HepG2 (cell line): Measurements from ENCODE around the gene TCOF1. TPM values are rescaled to one million over a fixed set of nuclear protein-coding genes. Genes with fewer than 3 reads are reported as not detected.
A peak's percentile ranks its signal among the peaks of the same experiment; 100 is the strongest.

Source experiments
- HMG20A ChIP-seq: IDR thresholded peaks from 2 replicates; pipeline ENCODE4 v1.6.1; 2016; ENCODE audit warnings: borderline replicate concordance
- HNRNPL ChIP-seq: fragments of 200-400 bp; formaldehyde crosslinking; IDR thresholded peaks from 2 replicates; pipeline ENCODE4 v1.6.1; 2017; ENCODE audit warnings: mild to moderate bottlenecking, low read depth, low read length
- KDM6A ChIP-seq: IDR thresholded peaks from 2 replicates; pipeline ENCODE4 v1.6.1; 2016; ENCODE audit warnings: low read depth
- MBNL3 ChIP-seq: fragments of 250-450 bp; sonication (Bioruptor Pico); conservative IDR thresholded peaks from 2 replicates; pipeline ENCODE4 v1.8.0; 2022; ENCODE audit warnings: mild to moderate bottlenecking, inconsistent platforms
- MEIS1 ChIP-seq: sonication (generic); formaldehyde crosslinking; IDR thresholded peaks from 2 replicates; pipeline ENCODE4 v1.9.0; 2021; ENCODE audit warnings: mild to moderate bottlenecking, missing genetic modification reagents, moderate library complexity, borderline replicate concordance
- MNT ChIP-seq: fragments of 450-650 bp; IDR thresholded peaks from 2 replicates; pipeline ENCODE4 v1.6.1; 2016
- NKX3-1 ChIP-seq: sonication (generic); formaldehyde crosslinking; IDR thresholded peaks from 2 replicates; pipeline ENCODE4 v1.5.0; 2020; ENCODE audit warnings: missing genetic modification reagents
- PRDM15 ChIP-seq: sonication (generic); formaldehyde crosslinking; IDR thresholded peaks from 2 replicates; pipeline ENCODE4 v1.4.0; 2020; ENCODE audit warnings: missing genetic modification reagents
- SCMH1 ChIP-seq: sonication (generic); formaldehyde crosslinking; IDR thresholded peaks from 2 replicates; pipeline ENCODE4 v1.9.0; 2021; ENCODE audit warnings: missing genetic modification reagents, mild to moderate bottlenecking, borderline replicate concordance
- SMARCE1 ChIP-seq: fragments of 450-650 bp; IDR thresholded peaks from 2 replicates; pipeline ENCODE4 v1.6.1; 2017; ENCODE audit warnings: borderline replicate concordance
- SRSF4 ChIP-seq: fragments of 200-400 bp; formaldehyde crosslinking; IDR thresholded peaks from one replicate; pipeline ENCODE4 v1.6.1; 2018; ENCODE audit warnings: mild to moderate bottlenecking, low read depth, low read length, moderate library complexity; ENCODE audit not compliant: poor library complexity, severe bottlenecking
- SRSF9 ChIP-seq: fragments of 200-400 bp; formaldehyde crosslinking; IDR thresholded peaks from 2 replicates; pipeline ENCODE4 v1.6.1; 2018; ENCODE audit warnings: borderline replicate concordance, mild to moderate bottlenecking, low read depth, low read length; ENCODE audit not compliant: insufficient read depth, poor library complexity, severe bottlenecking
- ZBTB1 ChIP-seq: sonication (generic); formaldehyde crosslinking; IDR thresholded peaks from 2 replicates; pipeline ENCODE4 v1.4.0; 2020; ENCODE audit warnings: missing genetic modification reagents, borderline replicate concordance
- ZBTB37 ChIP-seq: sonication (generic); formaldehyde crosslinking; IDR thresholded peaks from 2 replicates; pipeline ENCODE4 v1.4.0; 2020; ENCODE audit warnings: mild to moderate bottlenecking, missing genetic modification reagents
- ZFP82 ChIP-seq: sonication (generic); formaldehyde crosslinking; IDR thresholded peaks from 2 replicates; pipeline ENCODE4 v1.5.1; 2020; ENCODE audit warnings: mild to moderate bottlenecking, missing genetic modification reagents, borderline replicate concordance
- ZNF232 ChIP-seq: sonication (generic); formaldehyde crosslinking; IDR thresholded peaks from 2 replicates; pipeline ENCODE4 v1.4.0; 2020; ENCODE audit warnings: missing genetic modification reagents, borderline replicate concordance
- ZNF33B ChIP-seq: sonication (generic); formaldehyde crosslinking; IDR thresholded peaks from 2 replicates; pipeline ENCODE4 v1.5.1; 2020; ENCODE audit warnings: mild to moderate bottlenecking, missing genetic modification reagents
- ZNF382 ChIP-seq: sonication (generic); formaldehyde crosslinking; IDR thresholded peaks from 2 replicates; pipeline ENCODE4 v1.5.0; 2020; ENCODE audit warnings: missing genetic modification reagents, mild to moderate bottlenecking, borderline replicate concordance
- ZNF383 ChIP-seq: sonication (generic); formaldehyde crosslinking; IDR thresholded peaks from 2 replicates; pipeline ENCODE4 v1.4.0; 2020; ENCODE audit warnings: missing genetic modification reagents, mild to moderate bottlenecking, borderline replicate concordance
- ZNF547 ChIP-seq: sonication (generic); formaldehyde crosslinking; IDR thresholded peaks from 2 replicates; pipeline ENCODE4 v1.5.1; 2020; ENCODE audit warnings: mild to moderate bottlenecking, missing genetic modification reagents
- ZNF607 ChIP-seq: sonication (generic); formaldehyde crosslinking; IDR thresholded peaks from 2 replicates; pipeline ENCODE4 v1.5.1; 2020; ENCODE audit warnings: missing genetic modification reagents, mild to moderate bottlenecking, borderline replicate concordance
- ZNF670 ChIP-seq: sonication (generic); formaldehyde crosslinking; IDR thresholded peaks from 2 replicates; pipeline ENCODE4 v1.8.0; 2022; ENCODE audit warnings: mild to moderate bottlenecking, missing genetic modification reagents, borderline replicate concordance
- ZNF709 ChIP-seq: sonication (generic); formaldehyde crosslinking; IDR thresholded peaks from 2 replicates; pipeline ENCODE4 v1.5.0; 2020; ENCODE audit warnings: mild to moderate bottlenecking, missing genetic modification reagents
- ZNF768 ChIP-seq: sonication (generic); formaldehyde crosslinking; IDR thresholded peaks from 2 replicates; pipeline ENCODE4 v1.4.0; 2020; ENCODE audit warnings: missing genetic modification reagents
- polyA plus RNA-seq, 8 experiments: library from polyadenylated mRNA; depleted of rRNA in 3 of 8; stranded (reverse) in 7 of 8; unstranded in 1 of 8; fragments of >200 nt; fragmentation: Illumina TruSeq in 4 of 8; extraction: Trizol in 4 of 8; gene quantifications; 2 replicates each; pipeline versions ENCODE4 v1.2.1 to v1.2.3, GENCODE V29; 2011 to 2016; ENCODE audit warnings: low read depth in 4 of 8, missing spikeins in 1 of 8, mixed read lengths in 1 of 8; ENCODE audit not compliant: insufficient read depth in 1 of 8
- total RNA-seq, 5 experiments: library from RNA; depleted of rRNA; stranded (reverse); fragments of >200 nt; fragmentation: Illumina TruSeq; extraction: Trizol; gene quantifications; 2 replicates each; pipeline ENCODE4 v1.2.3, GENCODE V29; 2016; ENCODE audit warnings: low read depth in 1 of 5

The TCOF1 gene
- total and polyA plus RNA-seq, 2 of the 13 experiments (the other 11 are each of a cell fraction or from before 2014, with no cell fraction given), result 10.1 to 41.6 TPM

DNA sequence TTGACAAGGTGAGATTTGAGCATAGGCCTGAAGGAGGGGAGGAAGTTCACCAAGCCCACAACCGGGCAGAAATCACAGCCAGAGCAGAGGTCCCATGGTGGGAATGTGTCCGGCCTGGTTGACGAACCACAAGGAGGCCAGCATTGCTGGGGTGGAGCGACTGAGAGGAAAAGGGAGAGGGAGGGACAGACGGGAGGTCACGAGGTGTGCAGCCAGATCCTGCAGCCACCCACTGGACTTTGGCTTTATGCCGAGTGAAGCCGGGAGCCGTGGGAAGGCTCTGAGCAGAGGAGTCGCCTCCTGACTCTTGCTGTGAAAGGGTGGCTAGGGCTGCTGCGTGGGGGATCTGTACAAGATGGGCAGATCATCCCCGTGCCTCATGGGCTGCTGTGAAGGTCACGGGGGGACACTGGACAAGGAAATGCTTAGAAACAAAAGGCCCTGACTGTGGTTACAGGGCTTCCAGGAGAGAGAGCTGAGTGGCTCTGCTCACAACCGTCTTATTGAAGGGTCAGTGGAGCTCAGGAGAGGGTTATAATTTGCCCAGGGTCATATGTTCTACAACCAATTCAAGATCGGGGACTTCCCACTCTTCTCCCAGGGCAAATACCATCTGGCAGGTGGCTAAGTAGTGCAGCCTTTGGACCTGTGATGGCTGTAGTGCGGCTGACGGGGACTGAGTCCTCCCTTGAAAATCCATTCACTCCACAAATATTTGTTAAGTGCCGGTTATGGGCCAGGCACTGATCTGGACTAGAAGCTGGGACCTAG, 70.8 kb downstream of the TCOF1 start (continued):
- TF ChIP-seq ZBTB37 (CRISPR knock-in tag) (no peak), ZNF709 (CRISPR knock-in tag) (no peak), PRDM15 (CRISPR knock-in tag) (no peak), ZFP82 (CRISPR knock-in tag) (no peak), MNT (no peak), KDM6A (0 out of 2 replicates have a peak, but pooled peaks have one; percentile 9), ZNF547 (CRISPR knock-in tag) (no peak), SCMH1 (CRISPR knock-in tag) (no peak), MBNL3 (CRISPR knock-in tag) (no peak), SRSF4 (no peak), SMARCE1 (no peak), HMG20A (CRISPR knock-in tag) (no peak; the same call in 1 of the 2 replicates), ZNF232 (CRISPR knock-in tag) (no peak), HNRNPL (no peak), ZBTB1 (CRISPR knock-in tag) (no peak), ZNF607 (CRISPR knock-in tag) (no peak), ZNF382 (CRISPR knock-in tag) (no peak), SRSF9 (no peak), ZNF670 (no peak), NKX3-1 (CRISPR knock-in tag) (no peak), ZNF383 (no peak), ZNF768 (CRISPR knock-in tag) (peak; percentile 18; the same call in 1 of the 2 replicates), ZNF33B (no peak), MEIS1 (CRISPR knock-in tag) (no peak)
